Panc1 (cell line): ENCODE data around the gene SERPINF2. TPM values are rescaled to one million over a fixed set of nuclear protein-coding genes. Genes with fewer than 3 reads are reported as not detected.
"Not testable (repeated sequence)": the region's sequence is repeated elsewhere in the genome, so short reads cannot be mapped to it uniquely, and the experiment has no call there.

ENCODE experiments used
- ATAC-seq: fragments of 200-7000 bp; cut with Tn5 transposase; 2 replicates; pipeline ENCODE4 v1.9.1; 2020; ENCODE audit warnings: mild to moderate bottlenecking, moderate library complexity
- BruUV-seq: library from RNA; stranded (reverse); fragments of 400-500 nt; replicated peaks from 2 replicates; lab custom pipeline; 2021; lab: Mats Ljungman, UMichigan
- CTCF ChIA-PET: fragments of 300-600 bp; sonication (Branson Sonifier 250); formaldehyde crosslinking; loops from one replicate; lab custom pipeline; 2022; ENCODE audit warnings: antibody characterized with exemption; lab: Charles Lee
- POLR2A ChIA-PET: fragments of 300-600 bp; sonication (Branson Sonifier 250); formaldehyde crosslinking; loops from one replicate; lab custom pipeline; 2022; ENCODE audit warnings: antibody characterized with exemption; lab: Charles Lee
- DNase-seq: peaks from one replicate; pipeline ENCODE4 v3.0.0-alpha.2; 2010; ENCODE audit warnings: low read depth, low spot score
- H3K27ac ChIP-seq: 2 replicates; pipeline ENCODE4 v1.5.1; 2011; ENCODE audit warnings: mild to moderate bottlenecking, low read length, inconsistent platforms
- H3K27me3 ChIP-seq: fragments of 200-500 bp; sonication (Bioruptor generic); 2 replicates; pipeline ENCODE4 v1.6.0; 2014; ENCODE audit warnings: low read length, inconsistent platforms; ENCODE audit not compliant: control insufficient read depth, insufficient read depth
- H3K36me3 ChIP-seq: fragments of 200-500 bp; sonication (Bioruptor generic); 2 replicates; pipeline ENCODE4 v1.5.1; 2014; ENCODE audit warnings: inconsistent platforms, mild to moderate bottlenecking, low read length, moderate library complexity; ENCODE audit not compliant: control insufficient read depth, insufficient read depth
- H3K4me1 ChIP-seq: 2 replicates; pipeline ENCODE4 v1.5.1; 2011; ENCODE audit warnings: inconsistent platforms, mild to moderate bottlenecking, low read length, moderate library complexity; ENCODE audit not compliant: control insufficient read depth, insufficient read depth
- H3K4me3 ChIP-seq, 2 experiments: 2 replicates each; pipeline ENCODE4 v1.5.1; 2011 to 2012; ENCODE audit warnings: low read depth in 2 of 2, low read length in 2 of 2, mild to moderate bottlenecking in 2 of 2, inconsistent platforms in 1 of 2, moderate library complexity in 1 of 2
- H3K9me3 ChIP-seq: fragments of 200-500 bp; sonication (Bioruptor generic); 2 replicates; pipeline ENCODE4 v1.5.1; 2014; ENCODE audit warnings: low read depth, mild to moderate bottlenecking, inconsistent platforms, low read length, moderate library complexity; ENCODE audit not compliant: control insufficient read depth, insufficient read depth
- CTCF ChIP-seq: fragments of 450-650 bp; IDR thresholded peaks from 2 replicates; pipeline ENCODE4 v1.5.1; 2017; ENCODE audit warnings: mild to moderate bottlenecking
- POLR2AphosphoS5 ChIP-seq: IDR thresholded peaks from 2 replicates; pipeline ENCODE4 v1.6.1; 2012; ENCODE audit warnings: mild to moderate bottlenecking, low read depth, low read length, moderate library complexity
- REST ChIP-seq, 2 experiments: IDR thresholded peaks; 2 replicates each; pipeline ENCODE4 v1.6.1; 2011 to 2012; ENCODE audit warnings: low read depth in 2 of 2, control low read depth in 1 of 2, low read length in 1 of 2, mild to moderate bottlenecking in 1 of 2, moderate library complexity in 1 of 2; ENCODE audit not compliant: insufficient read depth in 1 of 2
- SIN3A ChIP-seq: IDR thresholded peaks from 2 replicates; pipeline ENCODE4 v1.6.1; 2012; ENCODE audit warnings: low read depth, mild to moderate bottlenecking, low read length, moderate library complexity, borderline replicate concordance; ENCODE audit not compliant: insufficient read depth
- TCF7L2 ChIP-seq: IDR thresholded peaks from 2 replicates; pipeline ENCODE4 v1.6.1; 2011; ENCODE audit warnings: mild to moderate bottlenecking, low read depth, low read length, inconsistent platforms
- in situ Hi-C: cut with HindIII; loops from 2 replicates; pipeline ENCODE4 v1.10.0; 2016; ENCODE audit warnings: low sequenced_read_pairs, low pct_unique_long_range_greater_than_20kb
- intact Hi-C: fragments of 100-400 bp; cut with micrococcal nuclease; formaldehyde crosslinking; loops from one replicate; pipeline ENCODE4 v1.10.0; 2022; ENCODE audit not compliant: unreplicated experiment
- total RNA-seq: library from RNA; stranded (reverse); gene quantifications from one replicate; pipeline ENCODE4 v1.2.1, GENCODE V29; 2021; ENCODE audit not compliant: unreplicated experiment

SERPINF2 gene
- total RNA-seq, 1 experiment from 2014 or later = 0.77 TPM

DNA sequence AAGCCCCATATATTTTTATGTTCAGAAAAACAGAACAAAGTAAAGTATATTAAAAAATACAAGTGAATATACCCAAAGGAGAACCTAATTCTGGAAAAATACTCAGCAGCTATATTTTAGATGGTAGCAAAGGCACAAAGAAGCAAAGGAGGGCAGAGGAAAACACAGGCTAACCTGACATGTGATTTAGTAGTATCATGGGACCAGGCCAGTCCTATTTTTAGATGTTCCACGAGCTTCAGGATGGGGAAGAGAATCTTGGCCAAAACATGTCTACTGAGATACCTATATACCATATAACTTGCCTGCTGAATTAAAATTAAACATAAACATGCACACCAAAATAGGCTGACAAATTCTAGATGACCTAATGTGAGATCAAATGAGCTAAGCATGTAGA is 54.1 kb downstream of the SERPINF2 start:
- Histone ChIP-seq H3K27ac (no peak overlapping the region), H3K27me3 (no peaks in the 10 kb centered on the region), H3K9me3 (no peaks in the 10 kb centered on the region), H3K36me3 (no peaks in the 10 kb centered on the region), H3K4me3 (no peak overlapping the region), H3K4me1 (no peaks in the 10 kb centered on the region)
- TF ChIP-seq TCF7L2 = no peak
- TF ChIP-seq SIN3A = no peak
- TF ChIP-seq POLR2AphosphoS5 = no peak
- TF ChIP-seq REST (IDR thresholded peaks at IDR 0.05; ENCODE audit: insufficient read depth in 1 of 2, low read depth in 2 of 2, low read length in 1 of 2) = no peak
- no peak for TF ChIP-seq CTCF
- intact Hi-C loops (no loop called here), in situ Hi-C loops (no loop called here)
- ChIA-PET CTCF (no interaction called here), POLR2A (no interaction called here)
- no peak for DNase-seq
- no TSS peak for BruUV-seq
- ATAC-seq = no peak

DNA sequence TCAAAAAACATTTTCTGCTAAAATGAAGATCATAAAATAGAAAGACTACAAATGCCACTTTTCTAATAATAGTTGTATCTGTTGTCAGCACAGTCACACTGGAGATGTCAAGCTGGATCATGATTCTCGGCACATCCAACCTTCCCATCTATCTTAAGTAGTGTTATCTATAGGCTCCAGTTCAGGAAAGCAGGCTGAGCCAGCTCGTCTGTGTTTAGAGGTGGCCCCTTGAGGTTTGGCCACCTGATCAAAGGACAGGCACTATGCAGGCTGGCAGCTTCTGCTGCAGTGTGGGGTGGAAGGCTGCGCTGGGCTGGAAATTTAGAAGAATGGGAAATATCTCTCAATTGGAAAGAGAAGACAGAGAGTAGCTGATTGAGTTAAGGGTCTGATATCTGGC is 54.7 kb downstream of the SERPINF2 start:
- Histone ChIP-seq H3K36me3 (no peaks in the 10 kb centered on the region; the same call in 1 of the 2 replicates), H3K27ac (no peak overlapping the region), H3K9me3 (no peaks in the 10 kb centered on the region), H3K27me3 (no peaks in the 10 kb centered on the region), H3K4me3 (no peak overlapping the region), H3K4me1 (no peaks in the 10 kb centered on the region)
- ATAC-seq (no peak), DNase-seq (no peak)
- ChIA-PET POLR2A (no interaction called here), CTCF (no interaction called here)
- intact Hi-C loops = no loop called here
- in situ Hi-C loops = no loop called here
- no peak for TF ChIP-seq CTCF
- TF ChIP-seq POLR2AphosphoS5 = no peak
- TF ChIP-seq TCF7L2 = no peak
- TF ChIP-seq REST (IDR thresholded peaks at IDR 0.05; ENCODE audit: insufficient read depth in 1 of 2, low read depth in 2 of 2, low read length in 1 of 2) = no peak
- TF ChIP-seq SIN3A = no peak
- no TSS peak for BruUV-seq

DNA sequence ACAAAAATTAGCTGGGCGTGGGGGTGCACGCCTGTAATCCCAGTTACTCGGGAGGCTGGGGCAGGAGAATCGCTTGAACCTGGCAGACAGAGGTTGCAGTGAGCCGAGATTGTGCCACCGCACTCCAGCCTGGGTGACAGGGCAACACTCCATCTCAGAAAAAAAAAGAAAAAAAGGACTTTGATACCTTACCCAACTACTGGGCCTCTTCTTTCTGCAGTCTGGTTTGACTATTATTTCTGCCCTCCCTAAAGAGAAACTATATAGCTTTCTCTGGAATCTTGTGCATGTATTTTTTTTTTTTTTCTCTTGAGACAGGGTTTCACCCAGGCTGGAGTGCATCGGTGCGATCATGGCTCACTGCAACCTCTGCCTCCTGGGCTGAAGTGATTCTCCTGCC is 55.2 kb downstream of the SERPINF2 start:
- H3K4me1 ChIP-seq, H3K4me3 ChIP-seq, CTCF ChIA-PET, POLR2A ChIA-PET, in situ Hi-C loops, H3K36me3 ChIP-seq, BruUV-seq, ATAC-seq, intact Hi-C loops, H3K9me3 ChIP-seq, H3K27me3 ChIP-seq, H3K27ac ChIP-seq, DNase-seq: not testable (repeated sequence)
